Measurements from ENCODE around the gene SCN8A.

The SCN8A gene

DNA sequence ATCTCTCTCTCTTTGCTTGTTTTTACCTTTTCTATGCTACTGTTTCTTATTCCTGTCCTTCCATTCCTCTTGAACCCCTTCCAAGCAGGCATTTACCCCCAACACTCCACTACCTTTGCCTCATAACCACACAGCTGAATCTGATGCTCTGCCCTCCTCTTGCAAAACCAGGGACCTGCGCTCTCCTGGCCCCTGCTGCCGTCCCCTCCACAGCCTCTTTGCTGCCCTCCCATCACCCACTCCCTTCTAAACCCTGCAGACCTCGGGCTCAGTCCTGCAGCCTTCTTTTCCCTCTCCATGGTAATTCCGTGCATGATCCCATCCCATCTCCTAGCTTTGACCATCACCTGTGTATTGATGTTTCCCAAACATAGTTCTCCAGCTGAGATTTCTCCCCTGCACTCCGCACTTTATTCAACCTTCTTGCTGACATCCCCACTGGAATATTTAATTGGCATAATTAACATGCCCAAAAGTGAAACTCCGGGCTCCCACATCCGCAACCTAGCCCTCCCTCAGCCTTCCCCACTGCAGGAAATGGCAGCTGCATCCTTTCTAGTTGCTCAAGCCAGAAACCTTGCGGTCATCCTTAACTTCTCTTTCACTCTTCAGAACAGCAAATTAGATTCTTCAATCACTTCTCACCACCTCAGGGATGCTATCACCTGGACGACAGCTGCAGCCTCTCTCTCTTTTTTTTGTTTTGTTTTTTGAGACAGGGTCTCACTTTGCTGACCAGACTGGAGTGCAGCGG is 241.5 kb downstream of the SCN8A start:
- H3K4me2 ChIP-seq, result peak overlapping the region; percentile 7; the same call in 1 of the 2 replicates
- peaks cover 62% of the 10 kb centered on the region for H3K27me3 ChIP-seq (ENCODE audit: insufficient read depth, low read depth)
- TF ChIP-seq, protein P1, sequence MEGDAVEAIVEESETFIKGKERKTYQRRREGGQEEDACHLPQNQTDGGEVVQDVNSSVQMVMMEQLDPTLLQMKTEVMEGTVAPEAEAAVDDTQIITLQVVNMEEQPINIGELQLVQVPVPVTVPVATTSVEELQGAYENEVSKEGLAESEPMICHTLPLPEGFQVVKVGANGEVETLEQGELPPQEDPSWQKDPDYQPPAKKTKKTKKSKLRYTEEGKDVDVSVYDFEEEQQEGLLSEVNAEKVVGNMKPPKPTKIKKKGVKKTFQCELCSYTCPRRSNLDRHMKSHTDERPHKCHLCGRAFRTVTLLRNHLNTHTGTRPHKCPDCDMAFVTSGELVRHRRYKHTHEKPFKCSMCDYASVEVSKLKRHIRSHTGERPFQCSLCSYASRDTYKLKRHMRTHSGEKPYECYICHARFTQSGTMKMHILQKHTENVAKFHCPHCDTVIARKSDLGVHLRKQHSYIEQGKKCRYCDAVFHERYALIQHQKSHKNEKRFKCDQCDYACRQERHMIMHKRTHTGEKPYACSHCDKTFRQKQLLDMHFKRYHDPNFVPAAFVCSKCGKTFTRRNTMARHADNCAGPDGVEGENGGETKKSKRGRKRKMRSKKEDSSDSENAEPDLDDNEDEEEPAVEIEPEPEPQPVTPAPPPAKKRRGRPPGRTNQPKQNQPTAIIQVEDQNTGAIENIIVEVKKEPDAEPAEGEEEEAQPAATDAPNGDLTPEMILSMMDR (conservative IDR thresholded peaks at IDR 0.05; ENCODE audit: low read depth, low read length), result no peak
- no peak overlapping the region for H3K4me3 ChIP-seq (IDR thresholded peaks at IDR 0.05; ENCODE audit: insufficient read depth, low read depth, low read length)
- no peaks in the 10 kb centered on the region for H4K20me1 ChIP-seq (ENCODE audit: insufficient read depth)
- no peak overlapping the region for H2AFZ ChIP-seq (ENCODE audit: low read depth)
- H3K4me1 ChIP-seq (ENCODE audit: low read depth, poor library complexity, severe bottlenecking), result peaks cover 17% of the 10 kb centered on the region
- no peak overlapping the region for H3K9ac ChIP-seq
- H3K36me3 ChIP-seq (ENCODE audit: insufficient read depth), result no peaks in the 10 kb centered on the region
- H3K79me2 ChIP-seq (ENCODE audit: insufficient read depth, low read depth), result no peaks in the 10 kb centered on the region
- H3K27ac ChIP-seq, result no peak overlapping the region

DNA sequence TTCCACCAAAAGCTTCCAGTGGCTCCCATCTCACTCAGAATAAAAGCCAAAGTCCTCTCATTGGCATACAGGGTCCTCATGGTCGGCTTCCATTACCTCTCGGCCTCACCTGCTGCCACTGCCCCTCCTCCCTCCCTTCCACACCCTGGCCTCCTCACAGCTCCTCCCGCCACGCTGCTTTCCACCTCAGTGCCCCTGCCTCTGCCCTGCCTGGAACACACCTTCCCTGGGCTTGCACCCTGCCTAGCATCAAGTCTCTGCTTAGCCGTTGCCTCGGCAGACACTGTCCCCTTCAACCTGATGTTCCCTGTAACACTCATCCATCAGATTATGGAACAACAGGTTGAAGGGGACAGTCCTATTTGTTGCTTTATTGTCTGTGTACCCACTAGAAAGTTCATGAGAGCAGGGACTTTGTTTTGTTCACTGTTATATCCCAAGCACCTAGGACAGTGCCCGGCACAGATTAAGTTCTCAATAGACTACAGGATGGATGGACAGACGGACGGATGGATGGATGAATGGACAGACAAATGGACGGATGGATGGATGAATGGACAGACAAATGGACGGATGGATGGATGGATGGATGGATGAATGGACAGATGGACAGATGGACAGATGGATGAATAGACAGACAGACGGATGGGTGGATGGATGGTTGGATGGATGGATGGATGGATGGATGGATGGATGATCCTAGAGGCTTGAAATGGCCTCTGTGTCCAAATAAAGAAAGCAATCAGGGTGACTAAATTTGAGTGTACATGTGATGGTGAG is 242.6 kb downstream of the SCN8A start:
- H3K4me2 ChIP-seq, result no peak overlapping the region; the same call in 1 of the 2 replicates
- H3K4me1 ChIP-seq (ENCODE audit: low read depth, poor library complexity, severe bottlenecking), result peaks cover 12% of the 10 kb centered on the region

DNA sequence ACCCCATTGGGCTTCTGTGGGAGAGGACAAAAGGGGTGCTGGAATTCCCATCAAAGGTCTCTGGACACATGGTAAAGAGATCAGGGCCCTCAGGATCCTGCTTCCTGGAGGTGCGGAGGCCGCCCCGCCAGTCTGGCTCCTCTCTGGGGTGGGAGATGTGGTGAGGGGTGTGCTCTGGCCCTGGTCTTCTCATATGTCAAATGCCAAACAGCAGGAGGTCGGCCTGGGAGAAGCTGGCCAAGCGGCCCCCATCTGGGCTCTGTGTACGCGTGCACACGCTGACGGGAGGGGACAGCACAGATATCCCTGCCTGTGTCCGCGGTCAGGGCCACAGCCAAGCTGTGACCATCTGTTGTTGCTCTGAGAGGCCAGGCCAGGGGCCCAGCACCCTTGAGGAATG is 243.4 kb downstream of the SCN8A start:
- H3K27me3 ChIP-seq (ENCODE audit: insufficient read depth, low read depth), result peaks cover 81% of the 10 kb centered on the region
- H3K79me2 ChIP-seq (ENCODE audit: insufficient read depth, low read depth), result no peaks in the 10 kb centered on the region
- peaks cover 12% of the 10 kb centered on the region for H3K4me1 ChIP-seq (ENCODE audit: low read depth, poor library complexity, severe bottlenecking)
- TF ChIP-seq, protein P1 (conservative IDR thresholded peaks at IDR 0.05; ENCODE audit: low read depth, low read length), result no peak
- H3K36me3 ChIP-seq (ENCODE audit: insufficient read depth), result no peaks in the 10 kb centered on the region
- no peak overlapping the region for H3K4me3 ChIP-seq (IDR thresholded peaks at IDR 0.05; ENCODE audit: insufficient read depth, low read depth, low read length)
- no peak overlapping the region for H3K27ac ChIP-seq
- no peak overlapping the region for H2AFZ ChIP-seq (ENCODE audit: low read depth)
- no peak overlapping the region for H3K4me2 ChIP-seq
- no peaks in the 10 kb centered on the region for H4K20me1 ChIP-seq (ENCODE audit: insufficient read depth)
- no peak overlapping the region for H3K9ac ChIP-seq

More for the DNA sequence above, 242.6 kb downstream of the SCN8A start:
- H4K20me1 ChIP-seq (ENCODE audit: insufficient read depth), result no peaks in the 10 kb centered on the region
- no peak overlapping the region for H3K4me3 ChIP-seq (IDR thresholded peaks at IDR 0.05; ENCODE audit: insufficient read depth, low read depth, low read length)
- H2AFZ ChIP-seq (ENCODE audit: low read depth), result no peak overlapping the region
- H3K36me3 ChIP-seq (ENCODE audit: insufficient read depth), result no peaks in the 10 kb centered on the region
- TF ChIP-seq, protein P1 (conservative IDR thresholded peaks at IDR 0.05; ENCODE audit: low read depth, low read length), result no peak
- H3K9ac ChIP-seq, result no peak overlapping the region
- no peaks in the 10 kb centered on the region for H3K79me2 ChIP-seq (ENCODE audit: insufficient read depth, low read depth)
- H3K27me3 ChIP-seq (ENCODE audit: insufficient read depth, low read depth), result peaks cover 73% of the 10 kb centered on the region
- H3K27ac ChIP-seq, result no peak overlapping the region

DNA sequence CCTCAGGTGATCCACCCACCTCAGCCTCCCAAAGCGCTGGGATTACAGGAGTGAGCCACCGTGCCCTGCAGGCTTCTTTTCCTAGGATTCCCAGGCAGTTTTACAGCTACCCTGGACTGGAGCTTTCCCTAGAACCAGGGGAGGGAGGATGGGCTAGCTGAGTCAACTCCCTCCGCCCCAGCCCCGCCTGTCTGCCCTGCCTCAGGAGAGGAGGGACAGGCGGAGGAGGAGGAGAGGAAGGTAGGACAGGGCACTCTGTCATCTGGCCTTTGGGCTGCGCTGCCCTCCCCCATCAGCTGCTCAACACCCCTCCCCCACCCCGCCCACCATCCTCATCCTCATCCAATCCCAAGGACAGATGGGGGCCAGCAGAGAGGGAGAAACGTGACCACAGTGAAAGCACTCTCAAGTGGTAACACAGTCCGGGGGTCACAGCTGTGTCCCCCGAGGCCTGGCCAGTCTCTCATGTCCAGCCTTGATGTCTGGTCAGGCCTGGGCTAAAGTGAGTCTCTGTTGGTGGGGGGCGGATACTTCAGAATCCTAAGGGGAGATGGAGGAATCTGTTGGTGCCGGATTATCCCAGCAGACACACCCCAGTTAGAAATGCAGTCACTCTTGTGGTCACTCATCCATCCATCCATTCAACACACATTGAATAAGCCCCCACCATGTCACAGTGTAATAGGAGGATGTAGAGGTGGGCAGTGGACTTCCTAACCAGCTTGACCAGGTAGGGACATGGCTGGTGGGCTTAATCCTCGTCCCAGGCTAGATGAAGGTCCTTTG is 245.2 kb downstream of the SCN8A start:
- no peak overlapping the region for H3K4me3 ChIP-seq (IDR thresholded peaks at IDR 0.05; ENCODE audit: insufficient read depth, low read depth, low read length)
- H3K4me2 ChIP-seq, result no peak overlapping the region
- no peak overlapping the region for H3K27ac ChIP-seq
- no peak overlapping the region for H3K9ac ChIP-seq
- no peaks in the 10 kb centered on the region for H3K79me2 ChIP-seq (ENCODE audit: insufficient read depth, low read depth)
- H4K20me1 ChIP-seq (ENCODE audit: insufficient read depth), result no peaks in the 10 kb centered on the region
- peaks cover 12% of the 10 kb centered on the region for H3K4me1 ChIP-seq (ENCODE audit: low read depth, poor library complexity, severe bottlenecking)
- peaks cover 88% of the 10 kb centered on the region for H3K27me3 ChIP-seq (ENCODE audit: insufficient read depth, low read depth)
- TF ChIP-seq, protein P1 (conservative IDR thresholded peaks at IDR 0.05; ENCODE audit: low read depth, low read length), result no peak
- no peaks in the 10 kb centered on the region for H3K36me3 ChIP-seq (ENCODE audit: insufficient read depth)
- H2AFZ ChIP-seq (ENCODE audit: low read depth), result no peak overlapping the region
